ENCODE measurements around the gene KTN1.

- TF ChIP-seq ZFP30 (CRISPR knock-in tag; IDR thresholded peaks at IDR 0.05) (no peak), RARB (CRISPR knock-in tag; IDR thresholded peaks at IDR 0.05) (no peak), ZFP3 (CRISPR knock-in tag; IDR thresholded peaks at IDR 0.05) (no peak), CSRNP3 (CRISPR knock-in tag; IDR thresholded peaks at IDR 0.05) (no peak), TSHZ2 (CRISPR knock-in tag; IDR thresholded peaks at IDR 0.05) (no peak), ZNF565 (CRISPR knock-in tag; conservative IDR thresholded peaks at IDR 0.05; ENCODE audit: low read depth) (no peak), ARNTL (CRISPR knock-in tag; IDR thresholded peaks at IDR 0.05; ENCODE audit: borderline replicate concordance, low read depth) (no peak), PPARA (CRISPR knock-in tag; IDR thresholded peaks at IDR 0.05; ENCODE audit: borderline replicate concordance) (no peak), ISL1 (CRISPR knock-in tag; IDR thresholded peaks at IDR 0.05) (no peak), ESRRG (CRISPR knock-in tag; IDR thresholded peaks at IDR 0.05) (no peak), BACH2 (CRISPR knock-in tag; IDR thresholded peaks at IDR 0.05; ENCODE audit: borderline replicate concordance) (no peak)
- TF ChIP-seq, protein P1, sequence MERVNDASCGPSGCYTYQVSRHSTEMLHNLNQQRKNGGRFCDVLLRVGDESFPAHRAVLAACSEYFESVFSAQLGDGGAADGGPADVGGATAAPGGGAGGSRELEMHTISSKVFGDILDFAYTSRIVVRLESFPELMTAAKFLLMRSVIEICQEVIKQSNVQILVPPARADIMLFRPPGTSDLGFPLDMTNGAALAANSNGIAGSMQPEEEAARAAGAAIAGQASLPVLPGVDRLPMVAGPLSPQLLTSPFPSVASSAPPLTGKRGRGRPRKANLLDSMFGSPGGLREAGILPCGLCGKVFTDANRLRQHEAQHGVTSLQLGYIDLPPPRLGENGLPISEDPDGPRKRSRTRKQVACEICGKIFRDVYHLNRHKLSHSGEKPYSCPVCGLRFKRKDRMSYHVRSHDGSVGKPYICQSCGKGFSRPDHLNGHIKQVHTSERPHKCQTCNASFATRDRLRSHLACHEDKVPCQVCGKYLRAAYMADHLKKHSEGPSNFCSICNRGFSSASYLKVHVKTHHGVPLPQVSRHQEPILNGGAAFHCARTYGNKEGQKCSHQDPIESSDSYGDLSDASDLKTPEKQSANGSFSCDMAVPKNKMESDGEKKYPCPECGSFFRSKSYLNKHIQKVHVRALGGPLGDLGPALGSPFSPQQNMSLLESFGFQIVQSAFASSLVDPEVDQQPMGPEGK (CRISPR knock-in tag; IDR thresholded peaks at IDR 0.05; ENCODE audit: borderline replicate concordance), result no peak
Observed at GRCh38 chr14:55587847-55588246, 7.8 kb downstream of the KTN1 start.
